ENCODE data around the gene PGRMC1.
"Not testable (repeated sequence)": the region's sequence is repeated elsewhere in the genome, so short reads cannot be mapped to it uniquely, and the experiment has no call there.

PGRMC1 gene

GRCh38 chrX:119272882-119273419 lies 36.9 kb downstream of the PGRMC1 start:
- Histone ChIP-seq H3K9ac (ENCODE audit: low read length) (no peak overlapping the region), H3K27me3 (replicated peaks; ENCODE audit: control insufficient read depth, insufficient read depth, low read length) (peaks cover 32% of the 10 kb centered on the region), H3K4me3 (ENCODE audit: low read length) (peak overlapping the region; percentile 47), H3K9me3 (ENCODE audit: control insufficient read depth, low read length) (no peaks in the 10 kb centered on the region), H3K36me3 (ENCODE audit: control insufficient read depth, insufficient read depth, low read length, severe bottlenecking) (no peaks in the 10 kb centered on the region), H3K4me1 (ENCODE audit: control insufficient read depth, insufficient read depth, low read length) (no peaks in the 10 kb centered on the region)
- no peak for DNase-seq (ENCODE audit: low read depth)

DNA sequence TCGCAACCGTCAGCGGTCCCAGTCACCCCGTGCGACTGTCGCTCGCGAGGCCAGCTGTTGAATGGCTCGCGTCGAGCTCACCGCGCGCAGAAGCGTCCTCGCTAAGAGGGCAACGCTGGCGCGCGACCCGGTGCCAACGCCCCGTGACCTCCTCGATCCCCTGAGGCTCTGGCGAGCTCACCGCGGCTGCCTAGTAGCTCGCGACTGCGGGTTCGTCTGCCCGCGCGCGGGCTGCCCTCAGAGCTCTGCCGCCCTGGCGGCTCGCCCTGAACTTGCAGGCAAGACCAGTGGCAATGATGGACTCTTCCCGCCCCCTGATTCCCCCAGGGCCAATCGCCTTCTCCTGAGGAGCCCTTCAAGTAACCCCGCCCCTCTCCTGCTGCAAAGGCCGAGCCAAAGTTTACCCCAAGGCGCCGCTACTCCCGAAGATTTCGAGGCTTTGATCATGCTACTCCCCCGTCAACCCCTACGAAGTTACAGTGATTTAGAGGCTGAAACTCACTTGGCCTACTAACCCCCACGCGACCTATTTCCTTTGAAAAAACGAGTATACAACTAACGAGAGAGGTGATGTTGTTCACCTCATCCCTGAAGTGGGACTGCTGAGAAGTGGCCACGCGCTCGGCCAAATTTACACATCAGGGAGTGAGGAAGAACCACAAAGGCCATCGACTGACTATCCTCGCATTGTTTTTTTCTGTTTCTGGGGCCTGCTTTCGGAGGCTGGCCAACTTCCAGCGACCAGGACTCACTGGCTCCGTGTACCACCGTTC lies 37.5 kb downstream of the PGRMC1 start:
- H3K9me3 ChIP-seq (ENCODE audit: control insufficient read depth, low read length): no peaks in the 10 kb centered on the region
- DNase-seq (ENCODE audit: low read depth): peak; percentile 4
- no peaks in the 10 kb centered on the region for H3K4me1 ChIP-seq (ENCODE audit: control insufficient read depth, insufficient read depth, low read length)
- no peak overlapping the region for H3K9ac ChIP-seq (ENCODE audit: low read length)
- peak overlapping the region; percentile 47 for H3K4me3 ChIP-seq (ENCODE audit: low read length)
- H3K27me3 ChIP-seq (replicated peaks; ENCODE audit: control insufficient read depth, insufficient read depth, low read length): peaks cover 25% of the 10 kb centered on the region
- H3K36me3 ChIP-seq (ENCODE audit: control insufficient read depth, insufficient read depth, low read length, severe bottlenecking): no peaks in the 10 kb centered on the region

DNA sequence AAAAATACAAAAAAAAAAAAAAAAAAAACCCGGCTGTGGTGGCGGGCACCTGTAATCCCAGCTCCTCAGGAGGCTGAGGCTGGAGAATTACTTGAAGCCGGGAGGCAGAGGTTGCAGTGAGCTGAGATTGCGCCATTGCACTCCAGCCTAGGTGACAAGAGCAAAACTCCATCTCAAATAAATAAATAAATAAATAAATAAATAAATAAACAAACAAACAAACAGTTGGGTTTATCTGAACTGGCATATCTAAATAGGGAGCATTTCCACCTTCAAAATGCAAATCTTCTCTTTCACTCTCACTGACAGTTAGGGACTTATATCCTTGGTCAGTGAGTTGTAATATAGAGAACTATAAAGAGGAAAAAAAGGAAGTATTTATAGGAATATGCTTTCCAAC lies 46.3 kb downstream of the PGRMC1 start:
- not testable (repeated sequence) for H3K9ac ChIP-seq (ENCODE audit: low read length); H3K4me1 ChIP-seq (ENCODE audit: control insufficient read depth, insufficient read depth, low read length); H3K9me3 ChIP-seq (ENCODE audit: control insufficient read depth, low read length); H3K36me3 ChIP-seq (ENCODE audit: control insufficient read depth, insufficient read depth, low read length, severe bottlenecking); H3K27me3 ChIP-seq (replicated peaks; ENCODE audit: control insufficient read depth, insufficient read depth, low read length); H3K4me3 ChIP-seq (ENCODE audit: low read length); DNase-seq (ENCODE audit: low read depth)

DNA sequence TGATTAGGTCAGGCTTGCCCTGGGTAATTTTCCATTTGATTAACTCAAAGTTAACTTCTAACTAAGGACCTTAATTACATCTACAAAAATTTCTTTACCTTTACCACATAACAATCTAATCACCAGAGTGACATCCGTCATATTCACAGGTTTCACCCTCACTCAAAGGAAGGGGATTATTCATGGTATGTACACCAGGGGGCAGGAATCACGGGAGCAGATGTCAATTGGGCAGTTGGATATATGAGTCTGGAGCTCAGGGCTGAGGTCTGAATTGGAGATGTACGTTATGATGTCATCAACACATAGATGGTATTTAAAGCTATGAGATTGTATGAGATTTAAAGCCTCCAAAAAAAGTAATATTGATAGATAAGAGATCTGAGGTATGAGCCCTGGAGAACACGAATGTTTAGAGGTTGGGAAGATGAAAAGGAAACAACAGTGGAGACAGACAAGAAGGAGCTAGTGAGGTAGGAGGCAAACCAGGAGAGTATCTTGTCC lies 52.9 kb downstream of the PGRMC1 start:
- Histone ChIP-seq H3K4me1 (ENCODE audit: control insufficient read depth, insufficient read depth, low read length) (no peaks in the 10 kb centered on the region), H3K9ac (ENCODE audit: low read length) (no peak overlapping the region), H3K4me3 (ENCODE audit: low read length) (no peak overlapping the region), H3K36me3 (ENCODE audit: control insufficient read depth, insufficient read depth, low read length, severe bottlenecking) (no peaks in the 10 kb centered on the region), H3K9me3 (ENCODE audit: control insufficient read depth, low read length) (no peaks in the 10 kb centered on the region), H3K27me3 (replicated peaks; ENCODE audit: control insufficient read depth, insufficient read depth, low read length) (peaks cover 5% of the 10 kb centered on the region)
- no peak for DNase-seq (ENCODE audit: low read depth)

GRCh38 chrX:119290476-119290875 lies 54.4 kb downstream of the PGRMC1 start:
- H3K36me3 ChIP-seq (ENCODE audit: control insufficient read depth, insufficient read depth, low read length, severe bottlenecking): no peaks in the 10 kb centered on the region
- no peaks in the 10 kb centered on the region for H3K4me1 ChIP-seq (ENCODE audit: control insufficient read depth, insufficient read depth, low read length)
- no peak overlapping the region for H3K9ac ChIP-seq (ENCODE audit: low read length)
- DNase-seq (ENCODE audit: low read depth): no peak
- H3K9me3 ChIP-seq (ENCODE audit: control insufficient read depth, low read length): no peaks in the 10 kb centered on the region
- no peak overlapping the region for H3K4me3 ChIP-seq (ENCODE audit: low read length)
- H3K27me3 ChIP-seq (replicated peaks; ENCODE audit: control insufficient read depth, insufficient read depth, low read length): peaks cover 5% of the 10 kb centered on the region

DNA sequence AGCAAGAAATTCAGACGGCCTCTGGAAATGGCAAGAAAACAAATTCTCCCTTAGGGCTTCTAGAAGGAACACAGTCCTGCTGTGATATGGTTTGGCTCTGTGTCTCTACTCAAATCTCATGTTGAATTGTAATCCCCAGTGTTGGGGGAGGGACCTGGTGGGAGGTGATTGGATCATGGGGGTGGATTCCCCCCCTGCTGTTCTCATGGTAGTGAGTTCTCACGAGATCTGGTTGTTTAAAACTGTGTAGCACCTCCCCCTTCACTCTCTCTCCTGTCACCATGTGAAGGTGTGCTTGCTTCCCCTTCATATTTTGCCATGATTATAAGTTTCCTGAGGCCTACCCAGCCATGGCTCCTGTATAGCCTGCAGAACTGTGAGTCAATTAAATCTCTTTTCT lies 55.2 kb downstream of the PGRMC1 start:
- not testable (repeated sequence) for H3K36me3 ChIP-seq (ENCODE audit: control insufficient read depth, insufficient read depth, low read length, severe bottlenecking); H3K9me3 ChIP-seq (ENCODE audit: control insufficient read depth, low read length); H3K4me3 ChIP-seq (ENCODE audit: low read length); H3K4me1 ChIP-seq (ENCODE audit: control insufficient read depth, insufficient read depth, low read length); H3K27me3 ChIP-seq (replicated peaks; ENCODE audit: control insufficient read depth, insufficient read depth, low read length); H3K9ac ChIP-seq (ENCODE audit: low read length); DNase-seq (ENCODE audit: low read depth)

- no peak for DNase-seq (ENCODE audit: low read depth)
Measured at GRCh38 chrX:119292445-119292844, 56.4 kb downstream of the PGRMC1 start.

More at GRCh38 chrX:119292445-119292844, 56.4 kb downstream of the PGRMC1 start:
- no peaks in the 10 kb centered on the region for H3K9me3 ChIP-seq (ENCODE audit: control insufficient read depth, low read length)
- H3K4me1 ChIP-seq (ENCODE audit: control insufficient read depth, insufficient read depth, low read length): no peaks in the 10 kb centered on the region
- no peak overlapping the region for H3K9ac ChIP-seq (ENCODE audit: low read length)
- peaks cover 5% of the 10 kb centered on the region for H3K27me3 ChIP-seq (replicated peaks; ENCODE audit: control insufficient read depth, insufficient read depth, low read length)
- no peaks in the 10 kb centered on the region for H3K36me3 ChIP-seq (ENCODE audit: control insufficient read depth, insufficient read depth, low read length, severe bottlenecking)
- no peak overlapping the region for H3K4me3 ChIP-seq (ENCODE audit: low read length)
